ELF-1 (cell line): ENCODE results near the gene BRSK2.

ENCODE experiments used
- DNase-seq: peaks from one replicate; pipeline ENCODE4 v3.0.0-alpha.2; 2016; ENCODE audit warnings: low read depth, low spot score

The BRSK2 gene

GRCh38 chr11:1451781-1452470 lies 62.2 kb downstream of the BRSK2 start:
- DNase-seq, result no peak

GRCh38 chr11:1452744-1453143 lies 63.0 kb downstream of the BRSK2 start:
- DNase-seq, result no peak

GRCh38 chr11:1453611-1454034 lies 63.9 kb downstream of the BRSK2 start:
- peak; percentile 91 for DNase-seq

- no peak for DNase-seq
These were observed 64.8 kb downstream of the BRSK2 start for GRCh38 chr11:1454576-1454975.

GRCh38 chr11:1455032-1455762 lies 65.5 kb downstream of the BRSK2 start:
- no peak for DNase-seq

GRCh38 chr11:1455763-1456060 lies 66.0 kb downstream of the BRSK2 start:
- no peak for DNase-seq

- no peak for DNase-seq
These were observed 66.4 kb downstream of the BRSK2 start for GRCh38 chr11:1456176-1456575.

GRCh38 chr11:1456596-1457325 lies 67.0 kb downstream of the BRSK2 start:
- no peak for DNase-seq

- no peak for DNase-seq
These were observed 67.6 kb downstream of the BRSK2 start for GRCh38 chr11:1457326-1457680.

- no peak for DNase-seq
These were observed 68.1 kb downstream of the BRSK2 start for GRCh38 chr11:1457856-1458255.

GRCh38 chr11:1458340-1459218 lies 68.8 kb downstream of the BRSK2 start:
- DNase-seq, result peak; percentile 45

GRCh38 chr11:1459219-1459575 lies 69.5 kb downstream of the BRSK2 start:
- no peak for DNase-seq

GRCh38 chr11:1459764-1460395 lies 70.1 kb downstream of the BRSK2 start:
- DNase-seq, result no peak

GRCh38 chr11:1460396-1460985 lies 70.8 kb downstream of the BRSK2 start:
- no peak for DNase-seq

- no peak for DNase-seq
These were observed 71.5 kb downstream of the BRSK2 start for GRCh38 chr11:1460986-1461825.

- DNase-seq, result no peak
These were observed 72.3 kb downstream of the BRSK2 start for GRCh38 chr11:1461826-1462697.

GRCh38 chr11:1462698-1462975 lies 72.9 kb downstream of the BRSK2 start:
- DNase-seq, result no peak

GRCh38 chr11:1463056-1463455 lies 73.3 kb downstream of the BRSK2 start:
- no peak for DNase-seq

- no peak for DNase-seq
These were observed 77.0 kb downstream of the BRSK2 start for GRCh38 chr11:1466784-1467183.
